Sigmoid colon (tissue), 7 donors: ENCODE results near the gene NCK1. TPM values are rescaled to one million over a fixed set of nuclear protein-coding genes. Genes with fewer than 3 reads are reported as not detected.
"Not testable (repeated sequence)": the region's sequence is repeated elsewhere in the genome, so short reads cannot be mapped to it uniquely, and the experiment has no call there.

Experiments used
- DNase-seq: peaks from one replicate; pipeline ENCODE4 v3.0.0-alpha.2; 2019
- H3K27ac ChIP-seq, 4 donors: fragments of 200-600 bp; sonication (generic); one replicate each; pipeline ENCODE4 v1.5.1; 2016 to 2019; ENCODE audit warnings: mild to moderate bottlenecking in 1 of 4
- H3K27me3 ChIP-seq, 3 donors: fragments of 200-600 bp; sonication (generic); one replicate each; pipeline ENCODE4 v1.5.1; 2019; ENCODE audit warnings: mild to moderate bottlenecking in 1 of 3
- H3K36me3 ChIP-seq, 4 donors: fragments of 200-600 bp; sonication (generic); one replicate each; pipeline ENCODE4 v1.5.1; 2016 to 2019
- H3K4me1 ChIP-seq, 4 donors: fragments of 200-600 bp; sonication (generic); one replicate each; pipeline ENCODE4 v1.5.1; 2017 to 2019
- H3K4me3 ChIP-seq, 4 donors: fragments of 200-600 bp; sonication (generic); one replicate each; pipeline ENCODE4 v1.5.1; 2017 to 2019; ENCODE audit warnings: mild to moderate bottlenecking in 2 of 4, moderate library complexity in 1 of 4
- H3K9me3 ChIP-seq, 4 donors: fragments of 200-600 bp in 3 of 4; sonication (generic) in 3 of 4; one replicate each; pipeline versions ENCODE4 v1.5.1 to v1.6.1; 2013 to 2019
- CTCF ChIP-seq, 4 experiments: fragments of 450-650 bp in 3 of 4; fragments of 200-600 bp in 1 of 4; IDR thresholded peaks; one replicate each; pipeline ENCODE4 v1.5.1; 2016 to 2019; ENCODE audit warnings: antibody characterized with exemption in 4 of 4, mild to moderate bottlenecking in 3 of 4, moderate library complexity in 2 of 4
- EP300 ChIP-seq, 4 donors: sonication (generic); formaldehyde crosslinking; IDR thresholded peaks; one replicate each; pipeline ENCODE4 v1.6.1; 2017; ENCODE audit warnings: antibody characterized with exemption in 4 of 4
- POLR2A ChIP-seq, 2 donors: fragments of 450-650 bp; IDR thresholded peaks; one replicate each; pipeline ENCODE4 v1.6.1; 2016; ENCODE audit warnings: antibody characterized with exemption in 2 of 2, mild to moderate bottlenecking in 2 of 2, moderate library complexity in 2 of 2
- POLR2AphosphoS5 ChIP-seq, 4 donors: sonication (generic); formaldehyde crosslinking; IDR thresholded peaks; one replicate each; pipeline ENCODE4 v1.6.1; 2017; ENCODE audit warnings: antibody characterized with exemption in 4 of 4
- WGBS, 2 donors: extraction: QIAGEN DNeasy Blood & Tissue Kit; methylation state at CpG; one replicate each; pipeline ENCODE4 v1.1.7; 2013; 5-methylcytosine and 5-hydroxymethylcytosine counted together
- intact Hi-C: fragments of 100-400 bp; cut with DNase I; formaldehyde crosslinking; loops from one replicate; pipeline ENCODE4 v1.15.1; 2023
- polyA plus RNA-seq, 3 donors: library from polyadenylated mRNA; stranded (reverse); fragments of 200-250 nt; gene quantifications; one replicate each; pipeline ENCODE4 v1.2.3, GENCODE V29; 2013
- total RNA-seq, 4 donors: library from RNA; depleted of rRNA; stranded (reverse); fragments of >200 nt; gene quantifications; one replicate each; pipeline ENCODE4 v1.1.0, GENCODE V29; 2016
- donor health status: healthy with polysubstance abuse.
- donor health status: Bipolar disorder and iron deficiency.
- donor health status: healthy.

The NCK1 gene
- total and polyA plus RNA-seq, 7 donors: 25.5 to 55.1 (median 37.2) TPM

- H3K36me3 ChIP-seq: no peaks in the 10 kb centered on the region
- DNase-seq: no peak
- H3K27ac ChIP-seq: no peak overlapping the region
- 11 to 58% methylated on average over 3 of the region's 3 CpGs for WGBS, 2 donors
- no peaks in the 10 kb centered on the region for H3K4me1 ChIP-seq
- TF ChIP-seq CTCF (IDR thresholded peaks at IDR 0.05) (no peak), EP300 (IDR thresholded peaks at IDR 0.05) (no peak), POLR2AphosphoS5 (IDR thresholded peaks at IDR 0.05) (no peak), POLR2A (IDR thresholded peaks at IDR 0.05) (no peak)
- H3K4me3 ChIP-seq: no peak overlapping the region
- H3K27me3 ChIP-seq: no peaks in the 10 kb centered on the region
- intact Hi-C loops: no loop called here
- H3K9me3 ChIP-seq: no peaks in the 10 kb centered on the region
These were observed 122.8 kb downstream of the NCK1 start for GRCh38 chr3:136984837-136985236.

DNA sequence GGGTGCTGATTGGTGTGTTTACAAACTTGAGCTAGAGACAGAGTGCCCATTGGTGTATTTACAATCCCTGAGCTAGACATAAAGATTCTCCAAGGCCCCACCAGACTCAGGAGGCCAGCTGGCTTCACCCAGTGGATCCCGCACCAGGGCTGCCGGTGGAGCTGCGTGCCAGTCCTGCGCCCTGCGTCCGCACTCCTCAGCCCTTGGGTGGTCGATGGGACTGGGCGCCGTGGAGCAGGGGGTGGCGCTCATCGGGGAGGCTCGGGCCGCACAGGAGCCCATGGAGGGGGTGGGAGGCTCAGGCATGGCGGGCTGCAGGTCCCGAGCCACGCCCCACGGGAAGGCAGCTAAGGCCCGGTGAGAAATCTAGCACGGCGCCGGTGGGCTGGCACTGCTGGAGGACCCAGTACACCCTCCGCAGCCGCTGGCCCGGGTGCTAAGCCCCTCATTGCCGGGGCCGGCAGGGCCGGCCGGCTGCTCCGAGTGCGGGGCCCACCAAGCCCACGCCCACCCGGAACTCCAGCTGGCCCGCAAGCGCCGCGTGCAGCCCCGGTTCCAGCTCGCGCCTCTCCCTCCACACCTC lies 125.5 kb downstream of the NCK1 start:
- H3K27ac ChIP-seq, H3K36me3 ChIP-seq, DNase-seq, H3K9me3 ChIP-seq, H3K4me1 ChIP-seq, H3K4me3 ChIP-seq, intact Hi-C loops, H3K27me3 ChIP-seq: not testable (repeated sequence)
- WGBS, 2 donors: 95 to 97% methylated on average over 39 of the region's 39 CpGs

- TF ChIP-seq CTCF (IDR thresholded peaks at IDR 0.05) (no peak), POLR2A (IDR thresholded peaks at IDR 0.05) (no peak), EP300 (IDR thresholded peaks at IDR 0.05) (no peak), POLR2AphosphoS5 (IDR thresholded peaks at IDR 0.05) (no peak)
- no peaks in the 10 kb centered on the region for H3K9me3 ChIP-seq
- H3K36me3 ChIP-seq: no peaks in the 10 kb centered on the region
- intact Hi-C loops: no loop called here
- H3K4me3 ChIP-seq: no peak overlapping the region
- WGBS, 2 donors: 94 to 95% methylated on average over 2 of the region's 2 CpGs
- no peak for DNase-seq
- H3K4me1 ChIP-seq: no peaks in the 10 kb centered on the region
- H3K27ac ChIP-seq: no peak overlapping the region
- H3K27me3 ChIP-seq: no peaks in the 10 kb centered on the region
These were observed 126.6 kb downstream of the NCK1 start for GRCh38 chr3:136988651-136989050.

- 39 to 76% methylated on average over 4 of the region's 4 CpGs for WGBS, 2 donors
- H3K36me3 ChIP-seq: no peaks in the 10 kb centered on the region
- peaks cover 0 to 9% (median 8%) of the 10 kb centered on the region in 4 donors for H3K4me1 ChIP-seq
- no peak for TF ChIP-seq EP300 (IDR thresholded peaks at IDR 0.05)
- TF ChIP-seq POLR2AphosphoS5 (IDR thresholded peaks at IDR 0.05): no peak
- no peak for TF ChIP-seq POLR2A (IDR thresholded peaks at IDR 0.05)
- H3K4me3 ChIP-seq: no peak overlapping the region
- DNase-seq: no peak
- H3K9me3 ChIP-seq: no peaks in the 10 kb centered on the region
- H3K27me3 ChIP-seq: no peaks in the 10 kb centered on the region
- intact Hi-C loops: no loop called here
- no peak overlapping the region for H3K27ac ChIP-seq
These were observed 127.9 kb downstream of the NCK1 start for GRCh38 chr3:136989781-136990524.

DNA sequence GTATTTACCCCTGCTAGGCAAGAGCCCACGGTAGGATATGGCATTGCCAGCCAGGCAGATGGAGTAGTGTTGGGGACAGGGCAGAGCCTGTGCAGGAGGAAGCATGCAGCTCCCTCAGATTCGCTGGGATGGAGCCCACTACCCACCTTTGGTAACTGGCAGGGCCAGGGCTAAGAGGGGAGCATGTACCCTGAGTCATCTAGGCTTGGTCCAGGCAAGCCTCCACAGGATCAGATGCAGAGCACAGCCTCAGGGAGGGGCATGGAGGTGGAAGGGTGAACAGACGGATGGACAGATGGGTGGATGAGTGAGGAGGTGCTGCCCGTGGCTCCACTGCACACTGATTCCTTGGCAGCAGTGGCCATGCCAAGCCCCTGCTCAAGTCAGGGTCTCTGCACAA lies 128.8 kb downstream of the NCK1 start:
- no peak for TF ChIP-seq EP300 (IDR thresholded peaks at IDR 0.05)
- no peak for TF ChIP-seq POLR2AphosphoS5 (IDR thresholded peaks at IDR 0.05)
- no peak for TF ChIP-seq CTCF (IDR thresholded peaks at IDR 0.05)
- no peak for TF ChIP-seq POLR2A (IDR thresholded peaks at IDR 0.05)
- intact Hi-C loops: no loop called here
- Histone ChIP-seq H3K9me3 (no peaks in the 10 kb centered on the region), H3K36me3 (no peaks in the 10 kb centered on the region), H3K27me3 (no peaks in the 10 kb centered on the region), H3K4me3 (no peak overlapping the region), H3K27ac (no peak overlapping the region), H3K4me1 (peaks cover 0 to 17% (median 16%) of the 10 kb centered on the region in 4 donors)
- 95% methylated on average over 4 of the region's 4 CpGs for WGBS, 2 donors
- DNase-seq: no peak
